GM23338 (cell line): ENCODE measurements around the gene TSPAN32. TPM values are rescaled to one million over a fixed set of nuclear protein-coding genes. Genes with fewer than 3 reads are reported as not detected.

Experiments used
- ATAC-seq: fragments of 200-7000 bp; cut with Tn5 transposase; 3 replicates; pipeline ENCODE4 v1.9.1; 2020
- DNase-seq: peaks from one replicate; pipeline ENCODE4 v3.0.0-alpha.2; 2015; ENCODE audit warnings: low spot score
- H2AFZ ChIP-seq: fragments of 200-600 bp; sonication (generic); 2 replicates; pipeline ENCODE4 v1.8.0; 2016; ENCODE audit warnings: antibody characterized with exemption, mild to moderate bottlenecking, moderate library complexity
- H3F3A ChIP-seq: fragments of 200-600 bp; sonication (generic); replicated peaks from 2 replicates; pipeline ENCODE4 v1.8.0; 2017; ENCODE audit warnings: antibody characterized with exemption, mixed run types, low read depth
- H3K27ac ChIP-seq: fragments of 200-600 bp; sonication (generic); 2 replicates; pipeline ENCODE4 v1.6.1; 2016; ENCODE audit warnings: low read depth
- H3K27me3 ChIP-seq: fragments of 200-600 bp; sonication (generic); 2 replicates; pipeline ENCODE4 v1.8.0; 2016; ENCODE audit warnings: mild to moderate bottlenecking, mixed run types, moderate library complexity; ENCODE audit not compliant: insufficient read depth
- H3K36me3 ChIP-seq: fragments of 200-600 bp; sonication (generic); 2 replicates; pipeline ENCODE4 v1.8.0; 2016; ENCODE audit warnings: mild to moderate bottlenecking; ENCODE audit not compliant: insufficient read depth
- H3K4me1 ChIP-seq: fragments of 200-600 bp; sonication (generic); 2 replicates; pipeline ENCODE4 v1.8.0; 2016; ENCODE audit warnings: mild to moderate bottlenecking, moderate library complexity; ENCODE audit not compliant: insufficient read depth
- H3K4me2 ChIP-seq: fragments of 200-600 bp; sonication (generic); 2 replicates; pipeline ENCODE4 v1.7.1; 2017; ENCODE audit warnings: mixed run types
- H3K4me3 ChIP-seq: fragments of 200-600 bp; sonication (generic); 2 replicates; pipeline ENCODE4 v1.6.1; 2016; ENCODE audit warnings: mixed run types
- H3K79me2 ChIP-seq: fragments of 200-600 bp; sonication (generic); replicated peaks from 2 replicates; pipeline ENCODE4 v1.8.0; 2017; ENCODE audit warnings: mild to moderate bottlenecking; ENCODE audit not compliant: insufficient read depth
- H3K9me2 ChIP-seq: fragments of 200-600 bp; sonication (generic); 2 replicates; pipeline ENCODE4 v1.8.0; 2017; ENCODE audit not compliant: insufficient read depth
- H4K20me1 ChIP-seq: fragments of 200-600 bp; sonication (generic); replicated peaks from 2 replicates; pipeline ENCODE4 v1.8.0; 2017; ENCODE audit warnings: mild to moderate bottlenecking; ENCODE audit not compliant: insufficient read depth
- H3K27ac Mint-ChIP-seq: 2 replicates; pipeline ENCODE4 v1.8.0; 2020; ENCODE audit warnings: inconsistent platforms, mild to moderate bottlenecking, moderate library complexity, mixed read lengths
- H3K27me3 Mint-ChIP-seq: 3 replicates; pipeline ENCODE4 v1.8.0; 2022; ENCODE audit warnings: low read depth, mild to moderate bottlenecking, moderate library complexity, mixed read lengths, inconsistent platforms; ENCODE audit not compliant: insufficient read depth, poor library complexity
- H3K36me3 Mint-ChIP-seq: 3 replicates; pipeline ENCODE4 v1.8.0; 2021; ENCODE audit warnings: low read depth, mild to moderate bottlenecking, inconsistent platforms, moderate library complexity, mixed read lengths
- H3K4me1 Mint-ChIP-seq: 3 replicates; pipeline ENCODE4 v1.8.0; 2020; ENCODE audit warnings: mild to moderate bottlenecking, inconsistent platforms, mixed read lengths
- H3K4me3 Mint-ChIP-seq: 3 replicates; pipeline ENCODE4 v1.8.0; 2021; ENCODE audit warnings: moderate library complexity, mild to moderate bottlenecking, inconsistent platforms, mixed read lengths
- H3K9me3 Mint-ChIP-seq: 3 replicates; pipeline ENCODE4 v1.8.0; 2020; ENCODE audit warnings: moderate library complexity, mild to moderate bottlenecking, inconsistent platforms, mixed read lengths
- CREB1 ChIP-seq: fragments of 250-450 bp; sonication (Bioruptor Pico); IDR thresholded peaks from 2 replicates; pipeline ENCODE4 v1.5.0; 2020; ENCODE audit warnings: low read depth, mild to moderate bottlenecking, moderate library complexity
- CTCF ChIP-seq, 2 experiments: fragments of 200-600 bp in 1 of 2; sonication (generic) in 1 of 2; conservative IDR thresholded peaks; 2 replicates each; pipeline versions ENCODE4 v1.5.1 to v1.6.1; 2016 to 2017; ENCODE audit warnings: antibody characterized with exemption in 2 of 2, low read depth in 2 of 2, mild to moderate bottlenecking in 2 of 2, moderate library complexity in 1 of 2
- EZH2 ChIP-seq: fragments of 200-600 bp; sonication (generic); IDR thresholded peaks from one replicate; pipeline ENCODE4 v1.8.0; 2017; ENCODE audit warnings: antibody characterized with exemption, mild to moderate bottlenecking, low read depth; ENCODE audit not compliant: unreplicated experiment
- EZH2phosphoT487 ChIP-seq: fragments of 200-600 bp; sonication (generic); IDR thresholded peaks from one replicate; pipeline ENCODE4 v1.8.1; 2018; ENCODE audit warnings: antibody characterized with exemption; ENCODE audit not compliant: unreplicated experiment
- JUNB ChIP-seq: IDR thresholded peaks from one replicate; pipeline ENCODE4 v1.6.1; 2016; ENCODE audit warnings: antibody characterized with exemption; ENCODE audit not compliant: unreplicated experiment
- NANOG ChIP-seq: IDR thresholded peaks from 2 replicates; pipeline ENCODE4 v1.6.1; 2016; ENCODE audit warnings: antibody characterized with exemption, borderline replicate concordance
- POLR2AphosphoS5 ChIP-seq: IDR thresholded peaks from 2 replicates; pipeline ENCODE4 v1.6.1; 2016; ENCODE audit warnings: antibody characterized with exemption, low read depth
- REST ChIP-seq: IDR thresholded peaks from one replicate; pipeline ENCODE4 v1.6.1; 2018; ENCODE audit warnings: antibody characterized with exemption; ENCODE audit not compliant: unreplicated experiment
- STAT1 ChIP-seq: IDR thresholded peaks from one replicate; pipeline ENCODE4 v1.6.1; 2016; ENCODE audit warnings: antibody characterized with exemption; ENCODE audit not compliant: unreplicated experiment
- ZNF114 ChIP-seq: fragments of 250-450 bp; sonication (Bioruptor Pico); IDR thresholded peaks from 2 replicates; pipeline ENCODE4 v1.5.0; 2020; ENCODE audit warnings: mild to moderate bottlenecking, moderate library complexity
- ZNF331 ChIP-seq: fragments of 250-450 bp; sonication (Bioruptor Pico); IDR thresholded peaks from 2 replicates; pipeline ENCODE4 v1.5.0; 2020; ENCODE audit warnings: low read depth, mild to moderate bottlenecking, moderate library complexity
- polyA plus RNA-seq: library from polyadenylated mRNA; unstranded; fragments of >200 nt; fragmentation: Nextera tagmentation; extraction: Ambion mirVana; gene quantifications from 2 replicates; pipeline ENCODE4 v1.2.1, GENCODE V29; 2016
- total RNA-seq: library from RNA; depleted of rRNA; stranded (reverse); fragments of >200 nt; shearing (Covaris generic); gene quantifications from 2 replicates; pipeline ENCODE4 v1.2.3, GENCODE V29; 2014
- TF ChIP-seq, protein P1 (sequence below): IDR thresholded peaks from 2 replicates; pipeline ENCODE4 v1.6.1; 2016; ENCODE audit warnings: antibody characterized with exemption
- TF ChIP-seq, protein P2 (sequence below): fragments of 250-450 bp; sonication (Bioruptor Pico); IDR thresholded peaks from 2 replicates; pipeline ENCODE4 v1.5.0; 2020; ENCODE audit warnings: mild to moderate bottlenecking, moderate library complexity

TSPAN32 gene
- total and polyA plus RNA-seq, 2 experiments from 2014 or later: not detected

DNA sequence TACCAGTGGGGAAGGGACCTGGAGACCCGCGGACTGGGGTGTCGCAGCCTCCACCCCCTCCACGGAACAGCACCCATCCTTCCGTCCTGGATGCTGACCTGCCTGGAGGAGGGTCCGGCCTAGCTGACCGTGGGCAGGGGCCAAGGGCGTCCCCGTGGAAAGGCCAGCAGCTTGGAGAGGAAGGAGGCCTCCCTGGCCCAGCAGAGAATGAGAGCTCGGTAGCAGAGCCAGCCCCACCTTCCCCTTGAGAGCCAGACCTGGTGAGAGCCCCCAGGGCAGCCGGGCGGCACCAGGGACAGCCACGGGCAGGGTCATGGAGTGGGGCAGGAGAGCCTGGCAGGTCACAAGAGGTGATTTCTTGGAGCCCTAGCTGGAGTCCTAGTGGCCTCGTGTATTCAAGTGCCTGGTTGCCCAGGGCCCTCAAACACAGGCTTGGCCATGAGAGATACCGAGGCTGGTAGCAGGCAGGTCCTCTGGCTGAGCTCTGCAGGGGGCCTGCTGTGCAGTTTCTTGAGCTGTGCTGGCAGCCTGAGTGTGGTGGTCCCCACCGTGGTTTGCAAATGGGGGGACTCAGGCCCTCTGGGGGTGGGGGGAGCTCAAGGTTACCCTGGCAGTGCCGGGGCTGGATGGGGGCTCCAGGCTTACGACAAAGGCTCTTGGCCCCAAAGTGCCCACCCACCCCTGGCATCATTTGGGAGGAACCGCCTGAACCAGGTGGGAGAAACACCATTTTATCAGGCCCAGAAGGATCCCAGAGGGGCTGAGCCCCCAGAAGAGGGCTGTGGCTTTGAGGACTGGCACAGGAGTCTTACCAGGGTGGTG, 7.6 kb downstream of the TSPAN32 start:
- DNase-seq: no peak
- no peaks in the 10 kb centered on the region for H3K27me3 ChIP-seq
- H3K79me2 ChIP-seq: no peaks in the 10 kb centered on the region
- H4K20me1 ChIP-seq: no peaks in the 10 kb centered on the region
- ATAC-seq: no peak
- no peaks in the 10 kb centered on the region for H3K36me3 ChIP-seq
- Mint-ChIP-seq H3K27me3 (peaks cover 10% of the 10 kb centered on the region), H3K9me3 (no peaks in the 10 kb centered on the region), H3K4me1 (peaks cover 7% of the 10 kb centered on the region), H3K36me3 (no peaks in the 10 kb centered on the region), H3K27ac (no peak overlapping the region), H3K4me3 (no peak overlapping the region)
- no peak overlapping the region for H3K27ac ChIP-seq
- H3K4me1 ChIP-seq: no peaks in the 10 kb centered on the region
- no peaks in the 10 kb centered on the region for H3K9me2 ChIP-seq
- H3F3A ChIP-seq: no peaks in the 10 kb centered on the region
- H3K4me2 ChIP-seq: no peak overlapping the region
- no peak overlapping the region for H3K4me3 ChIP-seq
- TF ChIP-seq NANOG (no peak), CREB1 (CRISPR knock-in tag) (no peak), STAT1 (no peak), POLR2AphosphoS5 (no peak), CTCF (conservative IDR thresholded peaks at IDR 0.05; ENCODE audit: low read depth in 2 of 2) (no peak), REST (no peak), ZNF331 (CRISPR knock-in tag) (no peak), EZH2phosphoT487 (no peak), ZNF114 (no peak), JUNB (no peak), EZH2 (no peak)
- TF ChIP-seq, protein P1, sequence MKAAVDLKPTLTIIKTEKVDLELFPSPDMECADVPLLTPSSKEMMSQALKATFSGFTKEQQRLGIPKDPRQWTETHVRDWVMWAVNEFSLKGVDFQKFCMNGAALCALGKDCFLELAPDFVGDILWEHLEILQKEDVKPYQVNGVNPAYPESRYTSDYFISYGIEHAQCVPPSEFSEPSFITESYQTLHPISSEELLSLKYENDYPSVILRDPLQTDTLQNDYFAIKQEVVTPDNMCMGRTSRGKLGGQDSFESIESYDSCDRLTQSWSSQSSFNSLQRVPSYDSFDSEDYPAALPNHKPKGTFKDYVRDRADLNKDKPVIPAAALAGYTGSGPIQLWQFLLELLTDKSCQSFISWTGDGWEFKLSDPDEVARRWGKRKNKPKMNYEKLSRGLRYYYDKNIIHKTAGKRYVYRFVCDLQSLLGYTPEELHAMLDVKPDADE: no peak
- TF ChIP-seq, protein P2, sequence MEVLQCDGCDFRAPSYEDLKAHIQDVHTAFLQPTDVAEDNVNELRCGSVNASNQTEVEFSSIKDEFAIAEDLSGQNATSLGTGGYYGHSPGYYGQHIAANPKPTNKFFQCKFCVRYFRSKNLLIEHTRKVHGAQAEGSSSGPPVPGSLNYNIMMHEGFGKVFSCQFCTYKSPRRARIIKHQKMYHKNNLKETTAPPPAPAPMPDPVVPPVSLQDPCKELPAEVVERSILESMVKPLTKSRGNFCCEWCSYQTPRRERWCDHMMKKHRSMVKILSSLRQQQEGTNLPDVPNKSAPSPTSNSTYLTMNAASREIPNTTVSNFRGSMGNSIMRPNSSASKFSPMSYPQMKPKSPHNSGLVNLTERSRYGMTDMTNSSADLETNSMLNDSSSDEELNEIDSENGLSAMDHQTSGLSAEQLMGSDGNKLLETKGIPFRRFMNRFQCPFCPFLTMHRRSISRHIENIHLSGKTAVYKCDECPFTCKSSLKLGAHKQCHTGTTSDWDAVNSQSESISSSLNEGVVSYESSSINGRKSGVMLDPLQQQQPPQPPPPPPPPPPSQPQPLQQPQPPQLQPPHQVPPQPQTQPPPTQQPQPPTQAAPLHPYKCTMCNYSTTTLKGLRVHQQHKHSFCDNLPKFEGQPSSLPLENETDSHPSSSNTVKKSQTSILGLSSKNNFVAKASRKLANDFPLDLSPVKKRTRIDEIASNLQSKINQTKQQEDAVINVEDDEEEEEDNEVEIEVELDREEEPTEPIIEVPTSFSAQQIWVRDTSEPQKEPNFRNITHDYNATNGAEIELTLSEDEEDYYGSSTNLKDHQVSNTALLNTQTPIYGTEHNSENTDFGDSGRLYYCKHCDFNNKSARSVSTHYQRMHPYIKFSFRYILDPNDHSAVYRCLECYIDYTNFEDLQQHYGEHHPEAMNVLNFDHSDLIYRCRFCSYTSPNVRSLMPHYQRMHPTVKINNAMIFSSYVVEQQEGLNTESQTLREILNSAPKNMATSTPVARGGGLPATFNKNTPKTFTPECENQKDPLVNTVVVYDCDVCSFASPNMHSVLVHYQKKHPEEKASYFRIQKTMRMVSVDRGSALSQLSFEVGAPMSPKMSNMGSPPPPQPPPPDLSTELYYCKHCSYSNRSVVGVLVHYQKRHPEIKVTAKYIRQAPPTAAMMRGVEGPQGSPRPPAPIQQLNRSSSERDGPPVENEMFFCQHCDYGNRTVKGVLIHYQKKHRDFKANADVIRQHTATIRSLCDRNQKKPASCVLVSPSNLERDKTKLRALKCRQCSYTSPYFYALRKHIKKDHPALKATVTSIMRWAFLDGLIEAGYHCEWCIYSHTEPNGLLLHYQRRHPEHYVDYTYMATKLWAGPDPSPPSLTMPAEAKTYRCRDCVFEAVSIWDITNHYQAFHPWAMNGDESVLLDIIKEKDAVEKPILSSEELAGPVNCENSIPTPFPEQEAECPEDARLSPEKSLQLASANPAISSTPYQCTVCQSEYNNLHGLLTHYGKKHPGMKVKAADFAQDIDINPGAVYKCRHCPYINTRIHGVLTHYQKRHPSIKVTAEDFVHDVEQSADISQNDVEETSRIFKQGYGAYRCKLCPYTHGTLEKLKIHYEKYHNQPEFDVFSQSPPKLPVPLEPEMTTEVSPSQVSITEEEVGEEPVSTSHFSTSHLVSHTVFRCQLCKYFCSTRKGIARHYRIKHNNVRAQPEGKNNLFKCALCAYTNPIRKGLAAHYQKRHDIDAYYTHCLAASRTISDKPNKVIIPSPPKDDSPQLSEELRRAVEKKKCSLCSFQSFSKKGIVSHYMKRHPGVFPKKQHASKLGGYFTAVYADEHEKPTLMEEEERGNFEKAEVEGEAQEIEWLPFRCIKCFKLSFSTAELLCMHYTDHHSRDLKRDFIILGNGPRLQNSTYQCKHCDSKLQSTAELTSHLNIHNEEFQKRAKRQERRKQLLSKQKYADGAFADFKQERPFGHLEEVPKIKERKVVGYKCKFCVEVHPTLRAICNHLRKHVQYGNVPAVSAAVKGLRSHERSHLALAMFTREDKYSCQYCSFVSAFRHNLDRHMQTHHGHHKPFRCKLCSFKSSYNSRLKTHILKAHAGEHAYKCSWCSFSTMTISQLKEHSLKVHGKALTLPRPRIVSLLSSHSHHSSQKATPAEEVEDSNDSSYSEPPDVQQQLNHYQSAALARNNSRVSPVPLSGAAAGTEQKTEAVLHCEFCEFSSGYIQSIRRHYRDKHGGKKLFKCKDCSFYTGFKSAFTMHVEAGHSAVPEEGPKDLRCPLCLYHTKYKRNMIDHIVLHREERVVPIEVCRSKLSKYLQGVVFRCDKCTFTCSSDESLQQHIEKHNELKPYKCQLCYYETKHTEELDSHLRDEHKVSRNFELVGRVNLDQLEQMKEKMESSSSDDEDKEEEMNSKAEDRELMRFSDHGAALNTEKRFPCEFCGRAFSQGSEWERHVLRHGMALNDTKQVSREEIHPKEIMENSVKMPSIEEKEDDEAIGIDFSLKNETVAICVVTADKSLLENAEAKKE (CRISPR knock-in tag): no peak
- no peak overlapping the region for H2AFZ ChIP-seq
